Endothelial cell of hepatic sinusoid (primary cell): ENCODE results near the gene SLIT3.

ENCODE experiments used
- in situ Hi-C: cut with HindIII; loops from 2 replicates; pipeline ENCODE4 v1.10.0; 2017; ENCODE audit warnings: low sequenced_read_pairs

Gene SLIT3

DNA sequence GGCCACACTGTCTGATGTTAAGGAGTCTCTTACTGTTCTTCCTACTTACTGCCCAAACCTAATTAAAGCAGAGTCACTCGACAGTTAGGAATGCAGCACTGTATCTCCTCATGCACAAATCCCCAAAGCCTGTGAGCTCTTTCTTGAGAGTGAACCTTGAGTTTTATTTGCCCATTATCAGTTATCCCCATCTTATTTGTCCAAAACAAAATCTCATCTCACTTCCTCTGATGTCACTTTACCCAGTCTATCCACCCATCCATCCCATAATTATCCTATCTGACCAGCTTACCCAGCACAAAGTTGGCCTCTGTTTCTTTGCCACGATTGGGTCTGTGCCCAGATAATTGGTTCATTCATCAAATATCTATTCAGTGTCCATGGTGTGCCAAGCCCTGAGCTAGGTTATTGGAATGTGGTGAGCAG, 250.8 kb downstream of the SLIT3 start:
- in situ Hi-C loops = no loop called here

DNA sequence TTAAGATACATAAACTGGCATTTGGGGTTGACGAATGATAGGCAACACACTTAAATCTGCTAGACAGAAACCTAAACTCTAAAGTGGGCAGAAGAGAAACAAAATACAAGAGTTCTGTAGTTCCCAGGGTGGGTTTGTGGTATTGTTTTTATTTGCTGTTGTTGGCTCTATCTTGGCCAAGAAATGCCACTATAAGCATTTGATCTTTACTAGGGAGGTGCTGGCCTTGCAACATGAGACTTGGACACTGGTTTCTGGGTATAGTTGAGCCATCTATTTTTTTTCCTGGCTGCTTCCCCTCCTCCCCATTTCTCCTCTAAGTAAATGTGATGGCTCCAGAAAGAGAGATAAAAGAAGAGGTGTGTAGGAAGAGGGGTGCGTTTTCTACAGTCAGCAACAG, 251.2 kb downstream of the SLIT3 start:
- in situ Hi-C loops = no loop called here

DNA sequence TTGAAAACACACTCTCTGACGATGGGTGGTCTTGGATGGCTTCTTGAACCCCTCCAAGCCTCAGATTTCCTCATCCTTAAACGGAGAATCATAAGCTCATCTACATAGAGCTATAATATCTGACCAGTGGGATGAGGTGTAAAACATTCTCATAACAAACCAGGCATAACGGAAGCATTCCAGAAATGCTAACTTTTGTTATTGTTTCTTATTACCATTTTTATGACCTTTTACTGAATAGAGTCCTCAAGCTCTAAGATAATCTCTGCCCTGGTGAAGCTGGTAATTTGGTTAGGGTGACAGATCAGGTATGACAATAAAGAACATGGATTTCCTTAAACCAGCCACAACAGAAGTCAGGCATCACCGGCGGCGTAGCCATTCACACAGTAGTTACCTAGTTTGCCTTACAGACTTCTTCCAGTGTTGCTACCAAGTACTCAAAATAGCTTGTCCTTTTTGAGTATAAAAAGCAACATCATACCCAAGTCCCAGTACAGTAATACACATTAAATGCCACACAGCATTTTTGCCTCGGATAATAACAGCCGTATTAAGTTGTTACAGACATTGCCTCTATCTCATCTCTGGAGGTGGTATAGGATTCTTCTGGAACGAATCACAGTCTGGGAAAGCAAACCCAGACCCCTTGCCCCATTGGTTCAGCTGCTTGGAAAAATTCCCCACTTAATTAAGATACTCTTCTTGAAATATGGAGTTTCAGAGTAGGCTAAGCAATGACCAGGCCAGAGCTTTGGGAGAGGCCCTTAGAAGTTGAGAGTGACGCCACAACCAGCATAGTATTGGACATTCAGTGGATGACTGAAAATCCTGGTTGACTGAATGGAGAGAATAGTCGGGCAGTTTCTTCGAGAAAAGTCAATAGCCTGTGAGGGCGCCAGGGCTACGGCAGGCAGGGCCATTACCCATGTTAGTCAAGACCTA, 252.5 kb downstream of the SLIT3 start:
- in situ Hi-C loops = no loop called here

DNA sequence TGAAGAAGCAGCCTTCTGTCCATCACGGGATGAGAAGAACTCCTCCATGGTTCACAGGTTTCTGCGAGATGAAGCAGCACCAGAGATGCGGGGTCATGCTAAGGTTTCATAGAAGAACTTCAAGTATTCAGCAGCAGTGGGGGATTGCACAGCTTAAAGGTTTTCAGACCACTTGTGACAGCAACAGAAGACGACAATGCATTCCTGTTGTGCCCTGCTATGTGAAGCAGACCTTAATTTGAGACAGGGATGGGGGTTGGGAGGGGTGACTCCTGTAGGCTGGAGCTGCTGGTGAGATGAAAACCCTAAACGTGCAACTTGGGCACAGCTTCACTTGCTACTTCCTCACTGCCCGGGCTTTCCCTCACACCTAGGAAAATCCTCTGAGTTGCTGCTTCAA, 256.0 kb downstream of the SLIT3 start:
- in situ Hi-C loops = no loop called here

DNA sequence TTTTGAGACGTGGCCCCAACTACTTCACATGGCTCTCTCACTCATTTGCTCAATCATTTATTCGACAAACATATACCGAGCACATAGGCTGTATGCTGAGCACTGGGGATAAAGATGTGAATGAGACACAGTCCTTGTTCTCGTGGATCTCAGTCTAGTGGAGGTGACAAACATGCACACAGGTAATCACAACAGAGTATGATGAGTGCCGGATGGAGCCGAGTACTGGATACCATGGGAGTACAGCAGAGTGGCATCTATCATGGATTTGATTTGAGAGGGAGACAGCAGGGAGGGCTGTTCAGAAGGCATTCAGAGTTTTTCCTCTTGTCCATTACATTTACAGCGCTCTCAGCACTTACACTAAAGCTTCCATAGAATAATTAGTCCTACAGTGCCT, 259.8 kb downstream of the SLIT3 start:
- in situ Hi-C loops = no loop called here

DNA sequence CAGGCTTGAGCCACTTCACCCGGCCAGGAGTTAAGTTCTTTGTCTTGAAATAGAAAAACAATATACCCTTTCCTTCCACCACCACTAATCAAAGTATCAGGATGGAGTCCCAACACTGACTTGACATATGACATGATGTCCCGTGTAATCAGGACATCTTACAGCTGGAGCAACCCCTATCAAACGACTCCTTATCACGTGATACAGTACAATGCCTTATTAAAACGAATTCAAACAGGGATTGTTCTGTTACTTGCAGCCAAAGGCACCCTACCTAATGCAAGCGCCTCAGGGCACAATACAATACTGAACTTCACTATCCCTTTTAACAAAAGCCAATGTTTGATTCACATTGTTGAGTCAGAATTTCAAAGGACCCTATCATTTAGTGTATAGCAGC, 261.3 kb downstream of the SLIT3 start:
- in situ Hi-C loops = no loop called here

DNA sequence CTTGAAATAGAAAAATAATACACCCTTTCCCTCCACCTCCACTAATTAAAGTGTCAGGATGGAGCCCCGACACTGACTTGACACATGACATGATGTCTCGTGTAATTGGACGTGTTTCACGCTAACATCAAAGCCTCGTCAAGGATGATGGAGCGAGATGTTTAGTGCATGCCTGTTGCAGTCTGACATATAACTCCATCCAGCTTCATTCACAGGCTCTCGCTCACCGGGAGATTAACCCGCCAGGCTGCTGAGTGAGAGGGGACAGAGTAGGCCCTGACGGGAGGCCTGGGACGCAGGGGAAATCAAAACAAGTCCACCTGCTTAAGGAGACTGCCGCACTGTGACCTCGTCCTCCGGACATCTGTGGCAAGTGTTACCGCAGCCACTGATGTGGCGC, 263.5 kb downstream of the SLIT3 start:
- in situ Hi-C loops = no loop called here

DNA sequence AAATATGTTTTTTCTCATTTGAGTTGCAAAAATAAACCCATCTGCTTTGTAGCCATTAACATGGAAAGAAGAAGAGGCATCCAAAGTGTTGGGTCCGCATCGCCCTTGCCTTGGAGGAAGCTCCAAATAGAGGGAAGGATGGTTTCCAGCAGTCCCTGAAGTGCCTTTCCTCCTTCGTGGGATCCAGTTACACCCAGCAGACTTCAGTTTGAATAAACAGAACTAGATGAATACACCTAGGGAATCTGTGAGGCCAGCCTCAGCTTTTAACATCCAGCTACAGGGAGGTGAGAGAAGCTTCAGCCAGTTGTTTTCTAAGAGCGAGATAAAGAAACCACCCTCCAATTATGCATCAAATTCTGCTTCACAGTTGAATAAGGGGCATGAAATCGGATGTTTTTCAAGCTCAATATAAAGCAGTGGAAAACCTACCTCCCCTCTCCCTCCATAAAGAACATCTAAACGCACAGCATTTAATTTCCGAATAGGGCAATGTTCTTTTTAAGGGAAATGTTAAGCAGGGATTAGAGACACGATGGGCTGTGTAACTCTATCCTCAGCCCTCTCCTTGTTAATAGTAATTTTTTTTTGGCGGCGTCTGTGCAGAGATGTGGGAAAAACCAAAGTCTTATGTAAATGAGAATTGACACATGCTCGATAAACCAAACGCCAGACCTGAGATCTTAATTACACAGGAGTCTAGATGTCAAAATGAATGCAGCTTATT, 264.7 kb downstream of the SLIT3 start:
- in situ Hi-C loops = no loop called here

DNA sequence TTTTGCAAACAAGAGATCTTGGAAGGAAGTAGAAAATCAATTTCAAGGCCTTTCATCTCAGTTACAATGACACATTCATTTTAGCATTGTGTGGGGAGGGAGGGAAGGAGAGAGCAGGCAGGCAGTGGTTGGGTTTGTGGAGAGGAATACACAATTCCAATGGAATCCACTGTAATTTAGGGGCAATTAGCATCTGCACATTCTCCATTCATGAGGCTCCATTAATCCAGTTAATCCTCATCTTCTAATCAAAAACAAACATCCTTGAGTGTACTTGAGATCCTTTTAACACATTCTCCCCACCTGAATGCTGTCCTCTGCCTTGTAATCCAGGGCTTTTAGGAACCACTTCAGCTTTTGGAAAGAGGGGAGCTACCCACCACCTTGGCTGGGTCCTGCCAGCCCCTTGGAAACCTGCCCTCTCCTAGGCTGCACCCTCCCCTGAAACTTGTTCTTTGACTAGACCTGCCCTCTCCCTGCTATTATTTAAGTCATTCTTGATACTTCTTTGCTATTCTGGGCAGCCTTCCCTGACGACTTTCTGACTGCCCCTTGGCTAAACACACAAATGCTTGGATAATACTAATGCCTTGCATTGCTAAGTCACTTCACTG, 271.2 kb downstream of the SLIT3 start:
- in situ Hi-C loops = no loop called here

DNA sequence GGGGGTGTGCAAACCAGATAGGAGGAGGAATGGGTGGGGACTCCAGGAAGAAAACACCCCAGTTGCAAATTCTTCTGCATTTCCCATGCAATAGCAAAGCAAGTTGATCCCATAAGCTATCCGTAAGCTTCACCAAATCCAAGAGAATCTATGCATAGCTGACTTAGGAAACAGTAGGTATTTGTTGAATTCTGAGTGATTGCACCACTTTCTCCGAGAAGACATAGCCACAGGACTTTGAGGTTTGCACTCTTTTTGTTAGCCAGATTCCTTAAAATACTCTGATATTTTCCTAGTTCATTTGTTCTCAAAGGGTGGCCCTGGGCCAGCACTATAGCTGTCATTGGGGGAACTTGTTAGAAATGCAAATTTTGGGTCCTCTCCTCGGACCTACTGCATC, 271.9 kb downstream of the SLIT3 start:
- in situ Hi-C loops = no loop called here

DNA sequence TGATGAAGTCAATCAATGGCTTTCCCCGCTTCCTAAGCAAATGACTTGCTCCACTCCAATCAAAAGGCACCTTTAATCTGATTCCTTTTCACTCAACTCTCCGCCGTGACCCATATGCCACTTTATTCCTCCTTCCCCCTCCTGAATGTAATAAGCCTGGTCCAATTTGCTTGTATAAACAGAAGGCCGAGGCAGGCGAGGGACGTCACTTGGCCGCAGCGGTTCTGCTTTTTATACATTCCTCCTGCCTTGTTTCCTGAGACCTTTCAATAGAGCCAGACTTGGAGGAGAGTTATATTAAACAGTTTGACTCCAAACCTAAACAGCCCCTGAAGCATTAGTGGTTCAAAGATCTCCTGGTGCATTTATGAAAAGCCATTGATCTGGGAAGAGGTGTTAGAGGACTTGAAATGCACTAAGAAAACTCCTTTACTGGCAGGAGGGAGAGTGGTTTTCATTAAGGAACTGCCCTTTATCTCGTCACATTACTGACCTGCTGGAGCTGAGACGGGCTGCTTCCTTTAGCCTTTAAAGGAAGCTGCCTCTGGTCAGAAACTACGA, 273.4 kb downstream of the SLIT3 start:
- in situ Hi-C loops = no loop called here

DNA sequence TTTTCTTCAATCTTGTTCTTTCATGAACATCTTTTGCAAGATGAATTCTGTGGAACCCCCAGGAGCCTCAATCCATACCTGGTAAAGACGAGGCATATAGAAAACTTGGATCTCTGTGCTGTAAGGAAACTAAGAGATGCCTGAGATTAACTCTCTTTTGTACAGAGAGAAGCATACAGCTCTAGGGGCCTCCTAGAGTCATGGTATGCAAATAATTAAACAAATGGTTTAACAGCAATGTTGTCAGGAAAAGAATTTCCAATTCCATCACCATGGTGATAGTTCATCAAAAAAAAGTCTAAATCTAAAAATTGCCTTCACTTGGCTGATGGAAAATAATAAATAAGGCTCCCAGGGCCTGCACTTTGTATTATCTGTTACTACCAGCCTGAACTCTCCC, 275.4 kb downstream of the SLIT3 start:
- in situ Hi-C loops = no loop called here

DNA sequence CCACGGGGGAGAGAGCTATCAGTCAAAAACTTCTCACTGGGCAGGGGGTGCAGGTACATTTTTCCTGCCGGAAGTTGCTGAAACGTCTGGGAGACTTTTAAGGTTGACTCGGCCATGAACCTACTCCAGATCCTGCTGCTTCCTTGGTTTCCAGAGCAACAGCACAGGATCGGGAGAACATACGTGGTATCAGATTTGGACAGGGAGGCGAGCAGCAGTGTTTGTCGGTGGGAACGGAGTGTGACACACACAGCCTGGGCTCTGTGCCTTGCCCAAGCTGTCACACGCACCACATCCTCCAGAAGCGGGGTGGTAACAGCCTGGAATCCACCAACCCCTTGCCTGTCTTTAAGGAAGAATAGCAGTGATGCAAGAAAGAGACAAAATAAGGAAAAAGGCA, 276.5 kb downstream of the SLIT3 start:
- in situ Hi-C loops = no loop called here

DNA sequence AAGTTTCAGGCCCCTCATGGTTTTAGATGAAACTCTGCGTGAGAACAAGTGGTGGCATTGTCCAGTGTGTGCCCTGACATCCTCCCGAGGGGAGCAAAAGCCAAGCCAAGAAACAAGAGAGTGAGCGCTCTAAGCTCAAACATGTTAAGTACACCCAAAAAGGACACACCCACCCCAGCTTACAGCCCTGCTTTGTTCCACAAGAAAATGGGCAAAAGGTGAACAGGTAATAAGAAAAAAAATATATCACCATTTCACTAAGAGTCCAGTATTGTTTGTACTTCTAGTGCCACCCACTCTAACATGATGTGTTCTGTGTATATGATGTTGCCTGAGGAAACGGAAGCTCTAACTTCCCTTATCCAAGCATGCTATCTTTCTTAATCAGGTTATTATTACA, 278.2 kb downstream of the SLIT3 start:
- in situ Hi-C loops = no loop called here

DNA sequence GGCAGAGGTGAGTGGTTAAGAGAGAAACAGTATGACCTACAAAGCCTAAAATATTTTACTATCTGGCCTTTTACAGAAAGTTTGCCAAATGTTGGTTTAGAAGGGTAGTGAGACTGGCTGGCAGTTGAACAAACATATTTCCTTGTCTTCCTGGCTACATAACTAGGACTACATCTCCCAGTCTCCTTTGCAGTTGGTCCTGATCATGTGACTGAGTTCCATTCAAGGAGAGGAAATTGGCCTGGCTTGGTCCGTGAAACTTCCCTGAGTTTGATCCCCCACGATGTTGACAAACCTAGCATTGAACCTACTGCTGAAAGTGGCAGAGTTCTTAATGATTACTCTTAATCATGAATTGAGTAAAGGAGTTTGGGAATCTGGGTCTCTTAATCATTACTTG, 280.8 kb downstream of the SLIT3 start:
- in situ Hi-C loops = no loop called here

DNA sequence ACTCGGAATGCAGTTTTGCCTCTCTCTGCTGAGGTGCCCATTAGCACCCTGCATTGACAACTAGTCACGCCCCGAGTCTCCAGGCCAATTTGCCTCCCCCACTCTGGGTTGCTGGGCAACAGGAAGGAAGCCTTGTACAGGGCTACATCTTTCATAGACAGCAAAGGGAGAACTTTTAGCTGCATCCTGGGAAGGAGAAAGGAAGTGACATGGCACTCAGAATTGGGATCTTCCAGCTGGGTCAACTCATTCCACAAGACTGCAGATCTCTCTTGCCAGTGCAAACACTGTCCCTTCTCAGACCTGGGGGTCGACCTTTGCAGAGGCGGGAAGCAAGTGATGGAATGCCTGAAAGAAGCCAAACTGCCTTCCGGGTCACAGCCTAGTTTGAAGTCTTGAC, 282.0 kb downstream of the SLIT3 start:
- in situ Hi-C loops = no loop called here

DNA sequence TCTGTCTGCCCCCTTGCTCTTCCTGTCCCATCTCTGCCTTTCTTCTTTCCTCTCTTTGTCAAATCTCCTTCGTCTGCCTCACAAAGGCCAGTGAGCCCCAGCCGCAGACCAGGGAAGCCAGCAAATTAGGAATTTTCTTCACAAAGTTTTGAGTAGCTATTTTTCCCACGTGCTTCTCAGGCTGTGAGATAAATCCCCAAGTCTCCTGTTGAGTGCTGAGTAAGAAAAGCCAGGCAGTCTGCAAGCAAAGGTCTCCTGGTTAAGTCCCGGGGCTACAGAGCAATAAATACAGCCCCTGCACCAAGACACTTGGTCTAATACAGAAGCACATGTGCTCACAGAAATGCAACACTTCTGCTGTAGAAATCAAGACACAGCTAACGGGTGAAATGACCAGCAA, 284.9 kb downstream of the SLIT3 start:
- in situ Hi-C loops = no loop called here

DNA sequence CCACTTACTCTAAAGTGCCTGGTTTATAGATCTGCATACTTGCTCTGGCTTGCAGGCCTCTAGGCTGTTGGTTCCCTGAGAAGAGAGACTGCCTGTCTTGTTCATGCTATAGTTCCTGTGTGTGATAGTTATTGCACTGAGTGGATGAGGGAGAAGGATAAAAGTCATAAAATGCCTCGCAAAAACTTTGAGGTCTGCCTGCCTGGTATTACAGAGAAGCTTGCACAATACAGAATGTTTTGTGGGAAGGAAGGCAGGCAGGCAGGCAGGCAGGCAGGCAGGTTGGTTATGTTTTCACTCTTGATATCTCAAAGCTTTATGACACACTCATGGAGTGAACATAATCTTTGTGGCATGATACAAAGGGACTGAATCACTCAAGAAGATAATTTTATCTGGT, 287.1 kb downstream of the SLIT3 start:
- in situ Hi-C loops = loop anchor here (5.0 kb wide), 1 partner anchor 92 kb away; no protein-coding TSS in a partner anchor

DNA sequence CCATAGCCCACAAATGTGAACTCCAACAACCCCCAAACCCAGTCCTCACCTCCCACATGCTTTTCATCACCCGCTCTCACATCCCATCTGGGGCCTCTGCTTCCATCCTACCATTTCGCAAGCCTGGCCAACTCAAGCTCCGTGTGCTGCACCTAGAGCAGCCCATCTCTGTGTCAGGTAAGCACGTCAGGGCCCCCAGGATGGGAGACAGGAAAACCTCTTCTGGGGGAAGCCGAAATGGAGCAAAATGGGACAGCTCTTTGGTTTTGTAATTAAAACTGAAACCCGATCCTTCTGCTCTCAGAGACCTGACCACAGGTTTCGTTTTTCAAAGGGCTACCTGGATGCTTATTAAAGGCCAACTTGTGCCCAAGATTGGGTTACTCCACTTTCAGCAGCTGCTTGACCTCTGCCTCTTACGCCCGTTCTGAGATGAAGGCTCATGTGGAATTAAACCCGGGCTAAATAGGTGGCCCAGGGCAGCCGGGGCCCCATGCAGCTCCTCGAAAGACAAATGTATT, 287.7 kb downstream of the SLIT3 start:
- in situ Hi-C loops = loop anchor here (5.0 kb wide), 1 partner anchor 91 kb away; no protein-coding TSS in a partner anchor

DNA sequence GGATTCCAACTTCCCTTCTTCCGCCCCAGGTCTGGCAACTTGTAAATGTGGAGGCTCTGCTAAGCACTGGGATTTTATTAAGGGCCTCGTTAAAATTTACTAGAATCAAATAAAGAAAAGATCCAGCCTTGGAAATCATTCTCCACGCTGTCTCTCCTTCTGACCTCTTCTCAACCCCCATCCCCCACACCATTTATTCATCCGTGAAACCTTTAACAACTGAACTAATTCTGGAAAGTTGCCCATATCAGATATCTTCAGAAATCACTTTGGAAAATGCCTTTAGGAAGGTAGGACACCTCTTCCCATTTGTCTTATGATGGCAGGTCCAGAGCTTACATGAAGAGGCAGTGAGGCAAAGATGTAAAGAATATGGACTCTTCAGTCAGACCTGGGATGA, 288.5 kb downstream of the SLIT3 start:
- in situ Hi-C loops = loop anchor here (5.0 kb wide), 1 partner anchor 90 kb away; no protein-coding TSS in a partner anchor

DNA sequence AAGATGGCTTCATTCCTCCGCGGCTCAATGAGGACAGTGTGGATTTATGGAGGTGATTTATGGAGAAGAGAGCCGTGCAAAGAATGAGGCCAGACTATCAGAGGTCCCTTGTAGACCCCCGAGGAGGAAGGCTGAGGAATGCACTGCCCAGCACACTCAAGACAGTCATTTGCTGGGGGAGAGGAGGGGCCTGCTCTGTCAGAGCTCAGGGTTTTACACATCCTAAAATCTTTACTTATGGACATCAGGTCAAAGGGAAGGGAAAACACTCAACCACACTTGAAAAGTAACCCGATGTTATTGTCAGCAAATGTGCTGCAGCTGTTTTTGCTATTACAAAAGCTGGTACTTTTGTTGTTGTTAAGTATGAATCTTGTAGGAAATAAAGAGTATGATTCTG, 289.5 kb downstream of the SLIT3 start:
- in situ Hi-C loops = loop anchor here (5.0 kb wide), 1 partner anchor 89 kb away; no protein-coding TSS in a partner anchor
